Measurements from ENCODE around the gene WARS2.
"Not testable (repeated sequence)": the region's sequence is repeated elsewhere in the genome, so short reads cannot be mapped to it uniquely, and the experiment has no call there.

Gene WARS2

GRCh38 chr1:119140177-119141019 lies at the start of gene WARS2:
TSS of gene WARS2 (minus strand) at chr1:119140653. CDS start at chr1:119140644, 9 bp downstream.
- peak; percentile 98 for DNase-seq

DNA sequence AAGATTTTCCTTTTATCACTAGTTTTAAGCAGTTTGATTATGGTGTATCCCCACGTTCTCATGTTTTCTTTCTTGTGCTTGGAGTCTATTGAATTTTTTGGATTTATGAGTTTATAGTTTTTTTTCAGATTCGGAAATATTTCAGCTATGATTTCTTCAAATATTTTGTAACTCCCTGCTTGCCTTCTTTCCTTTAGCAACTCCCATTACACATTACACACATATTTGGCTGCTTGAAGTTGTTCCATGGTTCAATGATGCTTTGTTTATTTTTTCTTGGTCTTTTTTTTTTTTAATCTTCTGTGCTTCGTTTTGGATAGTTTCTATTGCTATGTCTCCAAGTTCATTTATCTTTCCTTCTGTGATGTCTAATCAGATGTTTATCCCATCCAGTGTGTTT lies 48.5 kb upstream of the WARS2 start:
- no peak for DNase-seq

DNA sequence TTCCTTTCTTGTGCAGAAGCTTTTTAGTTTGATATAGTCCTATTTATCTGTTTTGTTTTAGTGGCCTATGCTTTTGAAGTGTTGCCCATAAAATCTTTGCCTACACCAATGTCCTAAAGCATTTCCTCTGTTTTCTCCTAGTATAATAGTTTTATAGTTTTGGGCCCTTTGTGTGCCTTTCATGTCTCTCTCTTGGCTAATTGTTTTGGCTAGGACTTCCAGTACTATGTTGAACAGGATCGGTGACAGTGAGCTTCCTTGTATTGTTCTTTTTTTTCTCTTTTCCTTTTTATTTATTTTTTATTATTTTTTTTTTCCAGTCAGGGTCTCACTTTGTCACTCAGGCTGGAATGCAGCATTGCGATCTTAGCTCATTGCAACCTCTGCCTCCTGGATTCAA lies 47.0 kb upstream of the WARS2 start:
- no peak for DNase-seq

GRCh38 chr1:119186471-119186870 lies 46.0 kb upstream of the WARS2 start:
- DNase-seq = no peak

DNA sequence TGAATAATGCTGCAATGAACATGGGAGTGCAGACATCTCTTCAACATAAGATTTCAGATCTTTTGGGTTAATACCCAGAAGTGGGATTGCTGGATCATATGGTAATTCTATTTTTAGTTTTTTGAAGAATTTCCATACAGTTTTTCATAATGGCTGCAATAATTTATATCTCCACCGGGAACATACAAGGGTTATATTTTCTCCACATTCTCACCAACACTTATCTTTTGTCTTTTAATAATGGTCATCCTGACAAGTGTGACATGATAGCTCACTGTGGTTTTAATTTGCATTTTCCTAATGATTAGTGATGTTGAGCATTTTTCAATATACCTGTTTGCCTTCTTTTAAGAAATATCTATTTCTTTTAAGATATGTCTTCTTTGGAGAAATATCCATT lies 44.5 kb upstream of the WARS2 start:
- no peak for DNase-seq

DNA sequence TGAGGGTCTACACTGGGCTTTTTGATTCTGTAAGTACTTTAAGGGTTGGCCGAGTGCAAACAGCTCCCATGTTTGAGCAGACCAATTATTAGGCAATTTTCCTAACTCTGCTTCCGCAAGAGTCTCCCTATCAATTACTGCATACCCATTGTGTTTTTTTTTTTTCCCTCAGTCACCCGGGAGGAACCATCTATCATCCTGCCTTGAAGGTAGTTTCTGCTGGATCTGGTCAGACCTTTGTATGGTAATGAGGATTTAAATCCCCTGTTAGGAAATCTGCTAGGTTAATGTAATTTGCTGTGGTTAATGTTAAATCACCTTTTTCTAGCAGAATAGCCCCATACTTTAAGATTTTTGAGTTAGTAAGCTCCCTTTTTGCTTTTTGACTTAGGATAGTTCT lies 40.8 kb upstream of the WARS2 start:
- DNase-seq = no peak

- DNase-seq = no peak
Observed at GRCh38 chr1:119179051-119179450, 38.6 kb upstream of the WARS2 start.

GRCh38 chr1:119172927-119173326 lies 32.5 kb upstream of the WARS2 start:
- DNase-seq = not testable (repeated sequence)

GRCh38 chr1:119171381-119172010 lies 31.0 kb upstream of the WARS2 start:
- not testable (repeated sequence) for DNase-seq

- DNase-seq = no peak
Observed at GRCh38 chr1:119163396-119163795, 22.9 kb upstream of the WARS2 start.

DNA sequence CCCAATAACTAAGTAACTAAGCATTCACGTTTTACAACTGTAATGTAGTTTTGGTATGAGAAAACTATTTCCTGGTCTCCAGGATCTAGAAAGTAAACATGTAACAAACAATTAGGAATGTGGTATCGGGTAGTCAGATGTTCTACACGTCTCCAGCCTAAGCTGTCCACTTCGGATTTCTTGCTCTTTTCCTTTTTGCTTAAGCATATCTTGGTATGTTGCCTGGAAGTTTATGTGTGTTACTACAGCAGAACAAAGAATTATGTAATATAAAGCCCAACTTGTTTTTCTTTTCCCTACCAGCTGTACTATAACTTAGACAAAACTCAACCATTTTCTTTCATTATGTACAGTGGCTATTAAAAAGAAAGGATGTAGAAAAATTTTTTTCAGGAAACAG lies 20.4 kb upstream of the WARS2 start:
- no peak for DNase-seq

- DNase-seq = no peak
Observed at GRCh38 chr1:119160409-119160808, 20.0 kb upstream of the WARS2 start.

GRCh38 chr1:119159966-119160365 lies 19.5 kb upstream of the WARS2 start:
- no peak for DNase-seq

GRCh38 chr1:119159111-119159510 lies 18.7 kb upstream of the WARS2 start:
- no peak for DNase-seq

DNA sequence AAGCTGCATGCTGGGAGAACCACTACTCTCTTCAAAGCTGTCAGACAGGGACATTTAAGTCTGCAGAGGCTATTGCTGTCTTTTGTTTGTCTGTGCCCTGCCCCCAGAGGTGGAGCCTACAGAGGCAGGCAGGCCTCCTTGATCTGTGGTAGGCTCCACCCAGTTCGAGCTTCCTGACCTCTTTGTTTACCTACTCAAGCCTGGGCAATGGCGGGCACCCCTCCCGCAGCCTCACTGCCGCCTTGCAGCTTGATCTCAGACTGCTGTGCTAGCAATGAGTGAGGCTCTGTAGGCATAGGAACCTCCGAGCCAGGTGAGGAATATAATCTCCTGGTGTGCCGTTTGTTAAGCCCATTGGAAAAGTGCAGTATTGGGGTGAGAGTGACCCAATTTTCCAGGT lies 16.3 kb upstream of the WARS2 start:
- not testable (repeated sequence) for DNase-seq

DNA sequence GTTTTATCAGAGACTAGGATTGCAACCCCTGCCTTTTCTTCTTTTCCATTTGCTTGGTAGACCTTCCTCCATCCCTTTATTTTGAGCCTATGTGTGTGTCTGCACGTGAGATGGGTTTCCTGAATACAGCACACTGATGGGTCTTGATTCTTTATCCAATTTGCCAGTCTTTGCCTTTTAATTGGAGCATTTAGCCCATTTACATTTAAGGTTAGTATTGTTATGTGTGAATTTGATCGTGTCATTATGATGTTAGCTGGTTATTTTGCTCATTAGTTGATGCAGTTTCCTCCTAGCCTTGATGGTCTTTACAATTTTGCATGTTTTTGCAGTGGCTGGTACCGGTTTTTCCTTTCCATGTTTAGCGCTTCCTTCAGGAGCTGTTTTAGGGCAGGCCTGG lies 14.6 kb upstream of the WARS2 start:
- not testable (repeated sequence) for DNase-seq

- DNase-seq = no peak
Observed at GRCh38 chr1:119150150-119150549, 9.7 kb upstream of the WARS2 start.

GRCh38 chr1:119147661-119148090 lies 7.2 kb upstream of the WARS2 start:
- DNase-seq = no peak

GRCh38 chr1:119146466-119146865 lies 6.0 kb upstream of the WARS2 start:
- DNase-seq = no peak

DNA sequence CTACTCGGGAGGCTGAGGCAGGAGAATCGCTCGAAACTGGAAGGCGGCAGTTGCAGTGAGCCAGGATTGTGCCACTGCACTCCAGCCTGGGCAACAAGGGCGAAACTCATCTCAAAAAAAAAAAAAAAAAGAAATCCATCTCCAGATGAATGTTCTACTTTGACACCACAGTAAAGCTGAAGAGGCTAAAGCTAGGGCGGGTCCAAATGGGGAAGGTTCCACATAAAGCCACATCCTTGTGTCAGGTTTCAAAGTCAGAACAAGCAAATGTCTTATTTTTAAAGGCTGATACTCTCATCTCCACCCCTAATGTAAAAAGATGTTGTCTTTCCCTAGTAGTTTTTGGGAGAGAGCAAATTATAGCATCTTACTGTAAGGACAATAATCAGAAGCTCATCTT lies 4.4 kb upstream of the WARS2 start:
- DNase-seq = no peak

DNA sequence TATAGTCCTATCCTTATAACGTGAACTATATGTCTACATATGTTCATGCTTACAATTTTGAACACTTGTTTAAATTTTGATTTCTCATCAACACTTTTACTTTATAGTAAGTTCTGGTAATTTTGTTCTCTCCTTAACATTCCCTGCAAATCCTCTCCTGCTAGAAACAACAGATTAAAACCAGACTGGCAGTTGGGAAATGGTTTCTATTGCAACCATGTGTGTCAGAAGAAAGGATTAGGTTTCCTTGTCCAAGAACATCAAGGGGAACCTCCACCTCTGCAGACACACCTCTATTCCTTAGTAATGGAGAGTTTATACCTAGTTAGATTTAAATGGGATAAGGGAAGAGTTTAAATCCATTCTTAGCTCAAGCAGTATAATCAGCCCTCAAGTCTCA lies 3.3 kb upstream of the WARS2 start:
- DNase-seq = no peak

- DNase-seq = no peak
Observed at GRCh38 chr1:119141660-119142059, 1.2 kb upstream of the WARS2 start.

- DNase-seq = peak; percentile 5
Observed at GRCh38 chr1:119141020-119141424, 569 bp upstream of the WARS2 start.

DNA sequence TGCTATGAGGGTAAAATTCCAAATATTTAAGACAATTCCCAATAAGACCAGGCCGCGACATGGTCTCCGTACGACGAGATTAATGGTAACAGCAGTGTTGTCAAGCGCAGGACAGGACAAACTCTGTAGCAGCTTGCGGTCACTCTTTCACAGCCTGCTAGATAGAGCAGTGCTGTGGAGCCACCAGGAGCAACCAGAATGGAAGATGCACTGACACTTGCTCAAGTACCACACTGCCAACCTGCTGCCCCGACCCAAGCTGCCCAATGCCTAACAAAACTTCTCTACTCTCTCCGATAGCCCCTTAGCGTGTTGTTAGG lies 636 bp downstream of the WARS2 start:
- DNase-seq = no peak

DNA sequence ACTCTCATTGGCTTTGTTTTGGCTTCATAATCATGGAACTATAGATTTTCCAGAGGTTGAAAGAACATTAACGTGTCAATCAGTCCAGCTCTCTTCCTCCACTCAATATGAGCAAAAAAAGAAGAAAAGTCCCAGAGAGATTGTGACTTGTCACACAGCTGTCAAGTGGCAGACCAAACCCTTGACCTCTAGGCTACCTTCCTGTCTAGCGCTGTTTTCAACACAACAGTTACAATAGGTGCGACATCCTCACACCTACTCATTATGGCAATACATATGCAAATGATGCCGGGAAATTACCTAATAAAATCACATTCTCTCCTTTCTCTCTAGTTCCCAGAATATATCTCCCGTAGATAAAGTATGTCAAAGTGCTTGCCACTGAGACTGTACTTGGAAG lies 1.1 kb downstream of the WARS2 start:
- DNase-seq = no peak

All from inflammatory macrophage treated with lipopolysaccharide for 4 hours (primary cell).